Suprapubic skin (tissue), 4 donors: ENCODE measurements around the gene SEMA5A. TPM values are rescaled to one million over a fixed set of nuclear protein-coding genes. Genes with fewer than 3 reads are reported as not detected.
A peak's percentile ranks its signal among the peaks of the same experiment; 100 is the strongest.

ENCODE experiments used
- DNase-seq, 2 donors: peaks; one replicate each; pipeline ENCODE4 v3.0.0-alpha.2; 2019; ENCODE audit warnings: low spot score in 2 of 2
- H3K27ac ChIP-seq: fragments of 200-600 bp; sonication (generic); one replicate; pipeline ENCODE4 v1.5.1; 2019
- H3K27me3 ChIP-seq: fragments of 200-600 bp; sonication (generic); one replicate; pipeline ENCODE4 v1.5.1; 2019
- H3K36me3 ChIP-seq: fragments of 200-600 bp; sonication (generic); one replicate; pipeline ENCODE4 v1.5.1; 2019
- H3K4me1 ChIP-seq: fragments of 200-600 bp; sonication (generic); one replicate; pipeline ENCODE4 v1.5.1; 2019
- H3K4me3 ChIP-seq: fragments of 200-600 bp; sonication (generic); one replicate; pipeline ENCODE4 v1.5.1; 2019; ENCODE audit warnings: mild to moderate bottlenecking
- H3K9me3 ChIP-seq: fragments of 200-600 bp; sonication (generic); one replicate; pipeline ENCODE4 v1.5.1; 2019
- EP300 ChIP-seq: sonication (generic); formaldehyde crosslinking; IDR thresholded peaks from one replicate; pipeline ENCODE4 v1.6.1; 2017; ENCODE audit warnings: antibody characterized with exemption
- POLR2A ChIP-seq, 2 donors: fragments of 450-650 bp; IDR thresholded peaks; one replicate each; pipeline ENCODE4 v1.6.1; 2017; ENCODE audit warnings: antibody characterized with exemption in 2 of 2, mild to moderate bottlenecking in 2 of 2, moderate library complexity in 2 of 2
- POLR2AphosphoS5 ChIP-seq, 3 donors: sonication (generic); formaldehyde crosslinking; IDR thresholded peaks; one replicate each; pipeline ENCODE4 v1.6.1; 2017; ENCODE audit warnings: antibody characterized with exemption in 3 of 3
- WGBS: methylation state at CpG from one replicate; pipeline ENCODE4 v1.1.5; 2018; 5-methylcytosine and 5-hydroxymethylcytosine counted together
- total RNA-seq, 4 donors: library from RNA; depleted of rRNA; stranded (reverse); fragments of >200 nt; gene quantifications; one replicate each; pipeline ENCODE4 v1.1.0, GENCODE V29; 2016
- TF ChIP-seq, protein P1 (sequence below), 2 donors: fragments of 200-600 bp in 1 of 2; fragments of 450-650 bp in 1 of 2; sonication (generic) in 1 of 2; IDR thresholded peaks; one replicate each; pipeline ENCODE4 v1.5.1; 2016 to 2019; ENCODE audit warnings: antibody characterized with exemption in 2 of 2, mild to moderate bottlenecking in 1 of 2, moderate library complexity in 1 of 2

The SEMA5A gene
- total RNA-seq, 4 donors from 2014 or later: 14.5 to 31.7 (median 23.4) TPM

DNA sequence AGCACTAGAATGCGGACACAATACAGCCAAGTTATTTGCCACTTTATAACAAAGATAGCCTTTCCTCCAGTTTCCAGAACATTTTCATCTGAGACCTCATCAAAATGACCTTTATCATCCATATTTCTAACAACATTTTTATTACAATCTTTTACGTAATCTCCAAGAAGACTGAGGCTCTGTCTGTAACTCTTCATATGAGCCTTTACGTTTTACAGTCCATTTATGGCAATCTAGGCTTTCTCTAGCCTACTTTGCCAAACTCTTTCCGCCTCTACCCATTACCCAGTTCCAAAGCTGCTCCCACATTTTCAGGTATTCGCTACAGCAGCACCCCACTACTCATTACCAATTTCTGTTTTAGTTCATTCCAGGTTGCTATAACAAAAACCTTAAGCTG, 8.2 kb upstream of the SEMA5A start:
- Histone ChIP-seq H3K27ac (no peak overlapping the region), H3K27me3 (no peaks in the 10 kb centered on the region), H3K36me3 (peaks cover 6% of the 10 kb centered on the region), H3K4me1 (no peaks in the 10 kb centered on the region), H3K9me3 (no peaks in the 10 kb centered on the region), H3K4me3 (no peak overlapping the region)
- WGBS: 92% methylated on average over 5 of the region's 5 CpGs
- DNase-seq: no peak
- TF ChIP-seq EP300: no peak

DNA sequence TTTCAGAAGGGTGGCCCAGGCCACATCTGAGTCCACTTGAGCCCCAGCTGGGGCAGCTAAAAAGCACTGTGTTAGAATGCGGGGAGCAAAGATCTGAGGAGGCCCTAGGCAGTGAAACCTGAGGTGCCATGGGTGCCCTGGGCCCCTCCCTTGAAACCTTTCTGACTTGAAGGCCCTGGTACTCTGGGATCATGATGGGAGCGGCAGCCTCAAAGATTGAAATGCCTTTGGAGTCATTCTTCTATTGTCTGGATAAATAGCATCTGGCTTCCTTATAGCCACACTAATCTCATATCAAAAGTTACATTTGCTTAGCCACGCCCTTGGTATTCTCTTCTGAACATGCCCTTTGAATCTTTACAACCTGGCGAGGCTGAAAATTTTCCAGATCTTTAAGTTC, 7.7 kb upstream of the SEMA5A start:
- TF ChIP-seq POLR2A (IDR thresholded peaks at IDR 0.05) (no peak), POLR2AphosphoS5 (IDR thresholded peaks at IDR 0.05) (no peak), EP300 (no peak)
- TF ChIP-seq, protein P1, sequence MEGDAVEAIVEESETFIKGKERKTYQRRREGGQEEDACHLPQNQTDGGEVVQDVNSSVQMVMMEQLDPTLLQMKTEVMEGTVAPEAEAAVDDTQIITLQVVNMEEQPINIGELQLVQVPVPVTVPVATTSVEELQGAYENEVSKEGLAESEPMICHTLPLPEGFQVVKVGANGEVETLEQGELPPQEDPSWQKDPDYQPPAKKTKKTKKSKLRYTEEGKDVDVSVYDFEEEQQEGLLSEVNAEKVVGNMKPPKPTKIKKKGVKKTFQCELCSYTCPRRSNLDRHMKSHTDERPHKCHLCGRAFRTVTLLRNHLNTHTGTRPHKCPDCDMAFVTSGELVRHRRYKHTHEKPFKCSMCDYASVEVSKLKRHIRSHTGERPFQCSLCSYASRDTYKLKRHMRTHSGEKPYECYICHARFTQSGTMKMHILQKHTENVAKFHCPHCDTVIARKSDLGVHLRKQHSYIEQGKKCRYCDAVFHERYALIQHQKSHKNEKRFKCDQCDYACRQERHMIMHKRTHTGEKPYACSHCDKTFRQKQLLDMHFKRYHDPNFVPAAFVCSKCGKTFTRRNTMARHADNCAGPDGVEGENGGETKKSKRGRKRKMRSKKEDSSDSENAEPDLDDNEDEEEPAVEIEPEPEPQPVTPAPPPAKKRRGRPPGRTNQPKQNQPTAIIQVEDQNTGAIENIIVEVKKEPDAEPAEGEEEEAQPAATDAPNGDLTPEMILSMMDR (IDR thresholded peaks at IDR 0.05): no peak
- H3K9me3 ChIP-seq: no peaks in the 10 kb centered on the region
- 78% methylated on average over 4 of the region's 4 CpGs for WGBS
- H3K4me1 ChIP-seq: no peaks in the 10 kb centered on the region
- H3K4me3 ChIP-seq: no peak overlapping the region
- DNase-seq: no peak
- H3K27ac ChIP-seq: no peak overlapping the region
- H3K27me3 ChIP-seq: no peaks in the 10 kb centered on the region
- H3K36me3 ChIP-seq: peaks cover 6% of the 10 kb centered on the region

DNA sequence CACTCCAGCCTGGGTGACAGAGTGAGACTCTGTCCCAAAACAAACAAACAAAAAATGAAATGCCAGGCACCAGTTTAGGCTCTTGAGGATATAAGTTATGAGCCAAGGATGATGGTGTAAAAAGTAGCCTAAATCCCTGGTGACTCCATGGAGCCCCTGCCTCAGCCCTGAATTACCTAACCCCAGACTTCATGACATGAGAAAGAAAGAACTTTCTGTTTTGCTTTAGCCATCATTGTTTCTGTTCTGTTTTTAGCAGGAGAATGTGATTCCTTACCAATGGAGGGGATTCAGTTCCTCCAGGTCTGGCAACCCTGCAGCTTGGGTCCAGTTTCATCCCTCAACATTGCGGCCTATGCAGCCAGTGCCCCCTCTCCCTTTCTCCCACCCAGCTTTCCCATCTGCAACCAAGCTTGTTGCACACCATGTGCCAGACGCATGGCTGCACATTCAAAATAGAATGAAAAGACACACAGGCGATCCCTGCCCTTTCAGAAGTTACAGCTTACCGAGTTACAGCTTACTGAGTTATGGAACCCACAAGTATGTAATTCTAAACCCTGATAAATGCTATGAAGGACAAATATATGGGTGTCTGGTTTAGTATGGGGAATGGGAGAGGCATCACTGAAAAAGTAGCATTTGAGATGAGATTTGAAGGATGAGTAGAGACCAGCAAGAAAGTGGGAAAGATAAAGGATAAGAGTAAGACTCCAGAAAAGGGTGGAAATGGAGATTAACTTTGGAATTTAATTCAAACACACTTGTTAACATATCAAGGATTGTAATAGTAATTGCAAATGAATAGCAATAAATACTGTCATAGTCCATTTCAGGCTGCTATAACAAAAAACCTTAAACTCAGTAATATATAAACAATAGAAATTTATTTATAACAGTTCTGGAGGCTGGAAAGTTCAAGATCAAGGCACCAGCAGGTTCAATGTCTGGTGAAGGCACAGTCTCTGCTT, 6.0 kb upstream of the SEMA5A start:
- H3K36me3 ChIP-seq: peaks cover 6% of the 10 kb centered on the region
- no peak overlapping the region for H3K27ac ChIP-seq
- no peak overlapping the region for H3K4me3 ChIP-seq
- H3K27me3 ChIP-seq: no peaks in the 10 kb centered on the region
- no peaks in the 10 kb centered on the region for H3K9me3 ChIP-seq
- peaks cover 9% of the 10 kb centered on the region for H3K4me1 ChIP-seq
- 85% methylated on average over 4 of the region's 4 CpGs for WGBS
- TF ChIP-seq POLR2A (IDR thresholded peaks at IDR 0.05) (no peak), EP300 (no peak), POLR2AphosphoS5 (IDR thresholded peaks at IDR 0.05) (no peak)
- TF ChIP-seq, protein P1 (IDR thresholded peaks at IDR 0.05): no peak
- no peak for DNase-seq

DNA sequence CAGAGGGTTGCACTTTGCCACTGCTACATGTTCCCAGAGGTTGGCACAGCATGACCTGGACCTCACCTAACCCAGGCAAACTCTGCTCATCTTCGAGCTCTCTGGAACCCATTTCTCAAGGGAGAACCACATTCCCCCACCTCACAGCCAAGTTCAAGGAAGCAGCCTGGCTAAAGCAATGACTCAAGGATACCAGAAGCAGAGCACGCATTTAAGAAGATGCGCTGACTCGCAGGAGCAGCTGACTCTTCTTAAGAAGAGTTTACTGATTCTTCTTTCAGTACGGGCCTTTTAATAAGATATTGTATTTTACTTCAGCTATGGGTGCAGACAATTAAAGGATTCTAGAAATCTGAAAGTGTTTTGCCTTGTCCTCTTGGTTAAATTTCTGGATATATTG, 4.1 kb upstream of the SEMA5A start:
- 92% methylated on average over 5 of the region's 5 CpGs for WGBS
- TF ChIP-seq POLR2A (IDR thresholded peaks at IDR 0.05) (no peak), POLR2AphosphoS5 (IDR thresholded peaks at IDR 0.05) (no peak), EP300 (no peak)
- TF ChIP-seq, protein P1 (IDR thresholded peaks at IDR 0.05): no peak

DNA sequence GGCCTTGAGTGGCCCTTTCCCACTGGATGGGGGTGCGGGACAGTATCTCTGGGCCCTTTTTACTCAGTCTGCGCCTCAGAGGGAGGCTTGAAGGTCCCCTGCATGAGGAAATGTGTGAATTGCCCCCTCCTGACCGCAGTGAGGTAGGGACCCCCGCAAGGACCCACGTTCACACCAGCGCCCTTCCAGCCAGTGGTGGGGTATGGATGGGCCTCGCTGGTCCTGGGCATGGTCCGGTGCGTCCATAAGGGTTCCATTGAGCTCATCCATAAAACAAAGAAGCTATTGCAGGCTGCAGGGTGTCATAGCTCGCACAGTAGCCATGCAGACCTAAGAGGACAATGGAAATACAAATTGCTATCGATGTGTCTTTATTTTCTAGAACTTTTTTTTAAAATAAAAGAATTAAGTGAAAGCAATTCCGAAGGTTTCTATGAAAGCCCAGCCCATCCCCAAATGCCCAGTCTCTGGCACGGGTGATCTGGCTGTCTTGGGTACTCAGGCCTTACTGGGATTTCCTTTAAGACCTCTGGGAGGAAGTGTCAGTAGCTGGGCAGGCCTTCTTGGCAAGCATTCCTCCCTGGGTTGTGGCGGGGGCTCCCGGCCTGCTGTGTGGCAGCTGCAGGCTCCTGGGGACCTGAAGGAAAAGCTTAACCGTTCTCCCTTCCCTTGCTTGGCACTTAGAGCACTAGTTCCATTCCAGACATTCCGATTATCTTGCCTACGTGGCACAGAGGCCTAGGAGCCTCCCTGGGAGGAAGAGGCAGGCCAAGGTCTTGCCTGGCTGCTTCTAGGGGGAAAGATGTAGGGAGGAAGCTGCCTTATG, 1.5 kb upstream of the SEMA5A start:
- DNase-seq: no peak
- Histone ChIP-seq H3K27ac (peak overlapping the region; percentile 25), H3K4me1 (peaks cover 35% of the 10 kb centered on the region), H3K27me3 (peaks cover 12% of the 10 kb centered on the region), H3K4me3 (peak overlapping the region; percentile 75), H3K9me3 (no peaks in the 10 kb centered on the region), H3K36me3 (peaks cover 6% of the 10 kb centered on the region)
- no peak for TF ChIP-seq POLR2AphosphoS5 (IDR thresholded peaks at IDR 0.05)
- TF ChIP-seq, protein P1 (IDR thresholded peaks at IDR 0.05): no peak
- no peak for TF ChIP-seq POLR2A (IDR thresholded peaks at IDR 0.05)
- TF ChIP-seq EP300: no peak
- WGBS: 40% methylated on average over 18 of the region's 18 CpGs

More for the DNA sequence above, 4.1 kb upstream of the SEMA5A start:
- H3K36me3 ChIP-seq: peaks cover 6% of the 10 kb centered on the region
- no peaks in the 10 kb centered on the region for H3K9me3 ChIP-seq
- no peak for DNase-seq
- peaks cover 7% of the 10 kb centered on the region for H3K27me3 ChIP-seq
- H3K4me1 ChIP-seq: peaks cover 23% of the 10 kb centered on the region
- no peak overlapping the region for H3K27ac ChIP-seq
- no peak overlapping the region for H3K4me3 ChIP-seq
